ENCODE results near the gene PDCD1LG2.

DNA sequence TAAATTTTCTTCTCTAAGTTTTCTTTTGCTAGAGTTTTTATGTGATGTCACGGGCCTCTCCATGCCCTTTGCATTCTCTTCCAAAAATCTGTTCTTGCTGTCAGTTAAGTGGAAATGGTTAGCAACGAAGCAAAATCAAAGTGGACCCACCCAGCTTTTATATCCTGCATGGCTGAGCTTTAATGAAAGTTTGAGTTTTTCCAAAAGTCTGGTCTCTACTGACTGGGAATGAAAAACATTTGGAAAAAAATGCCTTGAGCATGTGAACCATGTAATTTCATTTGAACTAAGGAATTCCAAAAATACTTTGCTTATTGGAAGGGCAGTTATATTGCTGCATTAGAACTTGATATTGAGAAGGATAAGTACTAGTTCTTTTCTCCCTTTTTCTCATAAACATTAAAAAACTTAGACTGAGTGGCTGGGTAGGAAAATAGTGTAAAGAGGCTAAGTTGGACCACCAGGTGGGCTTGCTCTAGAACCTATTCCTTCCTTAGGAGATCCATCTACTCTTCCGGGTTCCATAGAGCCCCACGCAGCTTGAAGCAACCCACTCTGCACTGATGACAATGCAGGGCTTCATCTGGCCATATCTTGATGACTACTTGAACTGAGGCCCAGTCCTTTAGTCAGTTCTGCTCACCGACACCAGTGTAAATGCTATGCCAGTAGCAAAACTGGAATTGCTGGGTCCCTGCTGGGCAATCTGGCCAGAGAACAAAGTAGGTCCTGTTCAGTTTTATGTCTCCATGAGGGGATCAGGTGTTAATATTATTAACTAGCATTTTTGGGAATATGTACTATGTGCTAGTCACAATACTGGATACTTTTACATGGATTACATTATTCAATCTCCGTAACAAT, 101.2 kb downstream of the PDCD1LG2 start:
- TF ChIP-seq NRF1 (IDR thresholded peaks at IDR 0.05; ENCODE audit: low read depth, low read length): no peak
- no peak for TF ChIP-seq GABPA (IDR thresholded peaks at IDR 0.05; ENCODE audit: borderline replicate concordance, insufficient read depth, low read length)
- no peak for TF ChIP-seq KDM1A (IDR thresholded peaks at IDR 0.05; ENCODE audit: borderline replicate concordance, low read length)
- TF ChIP-seq CHD1 (IDR thresholded peaks at IDR 0.05; ENCODE audit: low read depth, low read length): no peak
- TF ChIP-seq RAD21 (IDR thresholded peaks at IDR 0.05 in 1 of 2, conservative IDR thresholded peaks at IDR 0.05 in 1 of 2; ENCODE audit: low read depth in 2 of 2, low read length in 2 of 2): no peak
- TF ChIP-seq EGR1 (IDR thresholded peaks at IDR 0.05; ENCODE audit: borderline replicate concordance, low read depth, low read length): no peak
- no peak for TF ChIP-seq EZH2 (IDR thresholded peaks at IDR 0.05; ENCODE audit: low read depth, low read length, severe bottlenecking)
- TF ChIP-seq, protein P1, sequence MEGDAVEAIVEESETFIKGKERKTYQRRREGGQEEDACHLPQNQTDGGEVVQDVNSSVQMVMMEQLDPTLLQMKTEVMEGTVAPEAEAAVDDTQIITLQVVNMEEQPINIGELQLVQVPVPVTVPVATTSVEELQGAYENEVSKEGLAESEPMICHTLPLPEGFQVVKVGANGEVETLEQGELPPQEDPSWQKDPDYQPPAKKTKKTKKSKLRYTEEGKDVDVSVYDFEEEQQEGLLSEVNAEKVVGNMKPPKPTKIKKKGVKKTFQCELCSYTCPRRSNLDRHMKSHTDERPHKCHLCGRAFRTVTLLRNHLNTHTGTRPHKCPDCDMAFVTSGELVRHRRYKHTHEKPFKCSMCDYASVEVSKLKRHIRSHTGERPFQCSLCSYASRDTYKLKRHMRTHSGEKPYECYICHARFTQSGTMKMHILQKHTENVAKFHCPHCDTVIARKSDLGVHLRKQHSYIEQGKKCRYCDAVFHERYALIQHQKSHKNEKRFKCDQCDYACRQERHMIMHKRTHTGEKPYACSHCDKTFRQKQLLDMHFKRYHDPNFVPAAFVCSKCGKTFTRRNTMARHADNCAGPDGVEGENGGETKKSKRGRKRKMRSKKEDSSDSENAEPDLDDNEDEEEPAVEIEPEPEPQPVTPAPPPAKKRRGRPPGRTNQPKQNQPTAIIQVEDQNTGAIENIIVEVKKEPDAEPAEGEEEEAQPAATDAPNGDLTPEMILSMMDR (IDR thresholded peaks at IDR 0.05; ENCODE audit: control extremely low read depth in 1 of 3, insufficient read depth in 1 of 3, low read depth in 1 of 3, low read length in 3 of 3): no peak
- TF ChIP-seq, protein P2, sequence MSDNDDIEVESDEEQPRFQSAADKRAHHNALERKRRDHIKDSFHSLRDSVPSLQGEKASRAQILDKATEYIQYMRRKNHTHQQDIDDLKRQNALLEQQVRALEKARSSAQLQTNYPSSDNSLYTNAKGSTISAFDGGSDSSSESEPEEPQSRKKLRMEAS (IDR thresholded peaks at IDR 0.05): no peak
- no peak for TF ChIP-seq SP1 (IDR thresholded peaks at IDR 0.05; ENCODE audit: low read depth, low read length)
- TF ChIP-seq ZNF274 (IDR thresholded peaks at IDR 0.05; ENCODE audit: borderline replicate concordance, extremely low read depth, low read length): no peak
- no peak for TF ChIP-seq POLR2AphosphoS5 (IDR thresholded peaks at IDR 0.05; ENCODE audit: low read depth, low read length)
- no peak for TF ChIP-seq SIN3A (conservative IDR thresholded peaks at IDR 0.05 in 1 of 2, IDR thresholded peaks at IDR 0.05 in 1 of 2; ENCODE audit: low read depth in 1 of 2, low read length in 2 of 2)
- TF ChIP-seq CBX5 (IDR thresholded peaks at IDR 0.05; ENCODE audit: low read depth, low read length): no peak
